UCSD-AML1 (cell line): ENCODE measurements around the gene HDDC3.
"Not testable (repeated sequence)": the region's sequence is repeated elsewhere in the genome, so short reads cannot be mapped to it uniquely, and the experiment has no call there.

Experiments
- DNase-seq: peaks from one replicate; lab custom pipeline; 2025; ENCODE audit not compliant: unreplicated experiment; lab: John Stamatoyannopoulos, UW

HDDC3 gene

GRCh38 chr15:90910441-90911301 is 21.7 kb downstream of the HDDC3 start:
- DNase-seq, result no peak

- no peak for DNase-seq
Measured at GRCh38 chr15:90909976-90910375, 22.4 kb downstream of the HDDC3 start.

GRCh38 chr15:90909449-90909848 is 22.9 kb downstream of the HDDC3 start:
- DNase-seq, result not testable (repeated sequence)

GRCh38 chr15:90907838-90908507 is 24.4 kb downstream of the HDDC3 start:
- DNase-seq, result no peak

- DNase-seq, result no peak
Measured at GRCh38 chr15:90907051-90907660, 25.2 kb downstream of the HDDC3 start.

- DNase-seq, result no peak
Measured at GRCh38 chr15:90906181-90906849, 26.0 kb downstream of the HDDC3 start.

GRCh38 chr15:90905306-90906180 is 26.8 kb downstream of the HDDC3 start:
- no peak for DNase-seq

GRCh38 chr15:90904746-90905145 is 27.6 kb downstream of the HDDC3 start:
- DNase-seq, result no peak

- DNase-seq, result no peak
Measured at GRCh38 chr15:90903733-90904536, 28.4 kb downstream of the HDDC3 start.

GRCh38 chr15:90902840-90903732 is 29.3 kb downstream of the HDDC3 start, which contains the start of gene MAN2A2:
Gene MAN2A2, plus strand, starts transcription at chr15:90903302. Its CDS starts 906 bp downstream, at chr15:90904208.
- DNase-seq, result peak; percentile 69

GRCh38 chr15:90902040-90902839 is 30.1 kb downstream of the HDDC3 start:
- DNase-seq, result peak; percentile 81

GRCh38 chr15:90901175-90902039 is 30.9 kb downstream of the HDDC3 start:
- peak; percentile 25 for DNase-seq

GRCh38 chr15:90897131-90897655 is 35.2 kb downstream of the HDDC3 start:
- not testable (repeated sequence) for DNase-seq

- DNase-seq, result no peak
Measured at GRCh38 chr15:90895571-90896117, 36.7 kb downstream of the HDDC3 start.

GRCh38 chr15:90893175-90894090 is 38.9 kb downstream of the HDDC3 start:
- no peak for DNase-seq
